ELR (cell line): ENCODE results near the gene CKB.
A peak's percentile ranks its signal among the peaks of the same experiment; 100 is the strongest.

ENCODE experiments used
- DNase-seq: peaks from one replicate; pipeline ENCODE4 v3.0.0-alpha.2; 2015; ENCODE audit warnings: low read depth

The CKB gene

GRCh38 chr14:103522649-103523574, at the start of gene CKB:
Gene CKB (minus strand): TSS chr14:103522830. CDS start chr14:103522493, 337 bp downstream.
- DNase-seq = peak; percentile 55

GRCh38 chr14:103569408-103569807, 46.8 kb upstream of the CKB start:
- DNase-seq = no peak

GRCh38 chr14:103568952-103569351, 46.3 kb upstream of the CKB start:
- DNase-seq = no peak

GRCh38 chr14:103563844-103564505, 41.3 kb upstream of the CKB start:
- no peak for DNase-seq

GRCh38 chr14:103563226-103563620, 40.6 kb upstream of the CKB start:
- no peak for DNase-seq

- DNase-seq = peak; percentile 89
Measured at GRCh38 chr14:103562429-103563225, 40.0 kb upstream of the CKB start, which contains the start of the genes BAG5 and COA8. Gene BAG5 (minus strand): TSS chr14:103562657. CDS start chr14:103561164, 1,493 bp downstream. Gene COA8 (plus strand): TSS chr14:103562960. CDS start chr14:103563002, 42 bp downstream.

- peak; percentile 65 for DNase-seq
Measured at GRCh38 chr14:103562179-103562428, 39.5 kb upstream of the CKB start.

- DNase-seq = peak; percentile 79
Measured at GRCh38 chr14:103561381-103562178, 39.0 kb upstream of the CKB start.

GRCh38 chr14:103560691-103561090, 38.1 kb upstream of the CKB start:
- no peak for DNase-seq

GRCh38 chr14:103559766-103560165, 37.1 kb upstream of the CKB start:
- no peak for DNase-seq

- peak; percentile 29 for DNase-seq
Measured at GRCh38 chr14:103558071-103558882, 35.6 kb upstream of the CKB start.

GRCh38 chr14:103556946-103557758, 34.5 kb upstream of the CKB start:
- no peak for DNase-seq

- no peak for DNase-seq
Measured at GRCh38 chr14:103555559-103556337, 33.1 kb upstream of the CKB start.

- DNase-seq = no peak
Measured at GRCh38 chr14:103552846-103553210, 30.2 kb upstream of the CKB start.

- peak; percentile 50 for DNase-seq
Measured at GRCh38 chr14:103552011-103552845, 29.6 kb upstream of the CKB start.

GRCh38 chr14:103551338-103551762, 28.7 kb upstream of the CKB start:
- no peak for DNase-seq

GRCh38 chr14:103550451-103551337, 28.1 kb upstream of the CKB start:
- no peak for DNase-seq
